ENCODE results near the gene RBBP8NL.

DNA sequence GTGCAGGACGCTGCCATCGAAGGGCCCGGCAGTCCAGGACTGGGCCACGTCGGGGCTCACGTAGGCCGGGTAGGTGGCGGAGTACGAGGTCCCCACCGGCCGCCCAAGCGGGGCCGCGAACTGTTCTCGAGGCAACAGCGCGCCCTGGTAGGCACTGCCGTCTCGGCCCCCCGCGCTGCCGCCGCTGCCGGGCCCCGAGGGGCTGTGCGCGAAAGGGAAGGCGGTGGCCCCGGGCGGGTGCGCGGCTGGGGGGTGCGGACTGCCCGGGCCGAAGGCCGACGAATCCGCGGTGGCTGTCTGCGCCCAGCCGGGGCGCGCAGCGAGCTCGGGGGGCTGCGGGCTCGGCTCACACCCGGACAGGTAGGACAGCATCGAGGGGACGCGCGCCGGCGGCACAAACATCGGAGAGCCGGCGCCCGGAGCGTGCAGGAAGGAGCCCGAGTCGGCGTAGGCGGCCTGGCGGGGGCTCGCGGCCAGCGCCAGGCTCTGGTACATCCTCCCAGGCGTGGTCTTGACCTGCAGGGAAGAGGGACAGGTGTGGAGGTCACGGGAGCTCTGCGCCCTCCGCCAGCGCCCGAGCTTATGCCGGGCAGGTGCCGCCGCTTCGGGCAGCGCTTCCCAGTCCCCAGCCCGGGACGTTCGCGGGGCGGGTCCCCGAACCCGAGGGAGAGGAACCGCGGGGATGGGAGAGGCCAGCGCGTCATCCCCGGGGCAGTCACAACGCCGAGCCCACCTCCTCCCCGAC is 47.9 kb upstream of the RBBP8NL start:
- TF ChIP-seq, protein P1, sequence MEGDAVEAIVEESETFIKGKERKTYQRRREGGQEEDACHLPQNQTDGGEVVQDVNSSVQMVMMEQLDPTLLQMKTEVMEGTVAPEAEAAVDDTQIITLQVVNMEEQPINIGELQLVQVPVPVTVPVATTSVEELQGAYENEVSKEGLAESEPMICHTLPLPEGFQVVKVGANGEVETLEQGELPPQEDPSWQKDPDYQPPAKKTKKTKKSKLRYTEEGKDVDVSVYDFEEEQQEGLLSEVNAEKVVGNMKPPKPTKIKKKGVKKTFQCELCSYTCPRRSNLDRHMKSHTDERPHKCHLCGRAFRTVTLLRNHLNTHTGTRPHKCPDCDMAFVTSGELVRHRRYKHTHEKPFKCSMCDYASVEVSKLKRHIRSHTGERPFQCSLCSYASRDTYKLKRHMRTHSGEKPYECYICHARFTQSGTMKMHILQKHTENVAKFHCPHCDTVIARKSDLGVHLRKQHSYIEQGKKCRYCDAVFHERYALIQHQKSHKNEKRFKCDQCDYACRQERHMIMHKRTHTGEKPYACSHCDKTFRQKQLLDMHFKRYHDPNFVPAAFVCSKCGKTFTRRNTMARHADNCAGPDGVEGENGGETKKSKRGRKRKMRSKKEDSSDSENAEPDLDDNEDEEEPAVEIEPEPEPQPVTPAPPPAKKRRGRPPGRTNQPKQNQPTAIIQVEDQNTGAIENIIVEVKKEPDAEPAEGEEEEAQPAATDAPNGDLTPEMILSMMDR (IDR thresholded peaks at IDR 0.05; ENCODE audit: extremely low read depth in 1 of 2, insufficient read depth in 1 of 2, low read depth in 1 of 2, low read length in 2 of 2), result no peak
- TF ChIP-seq JUN (IDR thresholded peaks at IDR 0.05; ENCODE audit: borderline replicate concordance, insufficient read depth, insufficient read length, low read depth) (no peak), POLR2A (IDR thresholded peaks at IDR 0.05; ENCODE audit: low read depth, low read length) (no peak), EZH2 (IDR thresholded peaks at IDR 0.05; ENCODE audit: borderline replicate concordance, low read depth, low read length, severe bottlenecking) (peak; percentile 81), FOS (IDR thresholded peaks at IDR 0.05; ENCODE audit: borderline replicate concordance, insufficient read depth, low read length) (no peak)
